DOHH2 (cell line): ENCODE results near the gene PLCB3.

Experiments used
- CTCF ChIP-seq: fragments of 200-600 bp; sonication (generic); IDR thresholded peaks from one replicate; pipeline ENCODE4 v1.5.1; 2014; ENCODE audit warnings: antibody characterized with exemption, mild to moderate bottlenecking, low read depth, low read length; ENCODE audit not compliant: poor library complexity, severe bottlenecking
- EZH2phosphoT487 ChIP-seq: fragments of 200-600 bp; sonication (generic); IDR thresholded peaks from 2 replicates; pipeline ENCODE4 v1.6.1; 2017; ENCODE audit warnings: borderline replicate concordance, mild to moderate bottlenecking, antibody characterized with exemption, low read length, moderate library complexity, mixed read lengths

GRCh38 chr11:64250415-64251015 is 815 bp upstream of the PLCB3 start:
- TF ChIP-seq EZH2phosphoT487 (no peak), CTCF (no peak)
